ENCODE data around the gene PSG7. TPM values are rescaled to one million over a fixed set of nuclear protein-coding genes. Genes with fewer than 3 reads are reported as not detected.
"Not testable (repeated sequence)": the region's sequence is repeated elsewhere in the genome, so short reads cannot be mapped to it uniquely, and the experiment has no call there.

Gene PSG7
- polyA plus RNA-seq, 1 donor from 2014 or later: not detected

DNA sequence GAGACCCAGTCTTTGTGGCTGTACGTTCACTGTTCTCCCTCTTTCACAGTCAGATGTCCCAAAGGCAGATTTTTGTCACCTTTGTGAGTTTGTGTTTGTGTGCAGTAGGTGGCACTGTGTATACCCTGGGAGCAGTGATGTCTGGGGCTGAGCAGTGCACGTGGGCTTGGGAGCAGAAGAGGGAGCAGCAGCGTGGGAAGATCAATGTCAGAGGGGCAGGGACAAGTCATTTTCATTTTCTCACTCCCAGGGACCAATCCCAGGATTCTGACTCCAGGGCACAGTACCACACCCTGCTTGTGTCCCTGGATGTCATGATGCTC is 17.3 kb downstream of the PSG7 start:
- H2AFZ ChIP-seq (ENCODE audit: low read depth, low read length): no peak overlapping the region
- H3K79me2 ChIP-seq (replicated peaks; ENCODE audit: insufficient read depth, low read length): no peaks in the 10 kb centered on the region
- TF ChIP-seq EZH2 (IDR thresholded peaks at IDR 0.05; ENCODE audit: borderline replicate concordance, insufficient read depth, low read length, poor library complexity, severe bottlenecking): no peak
- no peak for TF ChIP-seq TAF1 (IDR thresholded peaks at IDR 0.05; ENCODE audit: low read depth)
- no peak for TF ChIP-seq MXI1 (conservative IDR thresholded peaks at IDR 0.05; ENCODE audit: poor library complexity, severe bottlenecking)
- TF ChIP-seq EP300 (conservative IDR thresholded peaks at IDR 0.05; ENCODE audit: poor library complexity, severe bottlenecking): no peak
- TF ChIP-seq POLR2AphosphoS5 (IDR thresholded peaks at IDR 0.05): no peak
- TF ChIP-seq RAD21 (conservative IDR thresholded peaks at IDR 0.05): no peak
- no peak for TF ChIP-seq SMC3 (conservative IDR thresholded peaks at IDR 0.05; ENCODE audit: poor library complexity)
- TF ChIP-seq, protein P1, sequence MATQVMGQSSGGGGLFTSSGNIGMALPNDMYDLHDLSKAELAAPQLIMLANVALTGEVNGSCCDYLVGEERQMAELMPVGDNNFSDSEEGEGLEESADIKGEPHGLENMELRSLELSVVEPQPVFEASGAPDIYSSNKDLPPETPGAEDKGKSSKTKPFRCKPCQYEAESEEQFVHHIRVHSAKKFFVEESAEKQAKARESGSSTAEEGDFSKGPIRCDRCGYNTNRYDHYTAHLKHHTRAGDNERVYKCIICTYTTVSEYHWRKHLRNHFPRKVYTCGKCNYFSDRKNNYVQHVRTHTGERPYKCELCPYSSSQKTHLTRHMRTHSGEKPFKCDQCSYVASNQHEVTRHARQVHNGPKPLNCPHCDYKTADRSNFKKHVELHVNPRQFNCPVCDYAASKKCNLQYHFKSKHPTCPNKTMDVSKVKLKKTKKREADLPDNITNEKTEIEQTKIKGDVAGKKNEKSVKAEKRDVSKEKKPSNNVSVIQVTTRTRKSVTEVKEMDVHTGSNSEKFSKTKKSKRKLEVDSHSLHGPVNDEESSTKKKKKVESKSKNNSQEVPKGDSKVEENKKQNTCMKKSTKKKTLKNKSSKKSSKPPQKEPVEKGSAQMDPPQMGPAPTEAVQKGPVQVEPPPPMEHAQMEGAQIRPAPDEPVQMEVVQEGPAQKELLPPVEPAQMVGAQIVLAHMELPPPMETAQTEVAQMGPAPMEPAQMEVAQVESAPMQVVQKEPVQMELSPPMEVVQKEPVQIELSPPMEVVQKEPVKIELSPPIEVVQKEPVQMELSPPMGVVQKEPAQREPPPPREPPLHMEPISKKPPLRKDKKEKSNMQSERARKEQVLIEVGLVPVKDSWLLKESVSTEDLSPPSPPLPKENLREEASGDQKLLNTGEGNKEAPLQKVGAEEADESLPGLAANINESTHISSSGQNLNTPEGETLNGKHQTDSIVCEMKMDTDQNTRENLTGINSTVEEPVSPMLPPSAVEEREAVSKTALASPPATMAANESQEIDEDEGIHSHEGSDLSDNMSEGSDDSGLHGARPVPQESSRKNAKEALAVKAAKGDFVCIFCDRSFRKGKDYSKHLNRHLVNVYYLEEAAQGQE (IDR thresholded peaks at IDR 0.05; ENCODE audit: borderline replicate concordance): no peak
- TF ChIP-seq, protein P2, sequence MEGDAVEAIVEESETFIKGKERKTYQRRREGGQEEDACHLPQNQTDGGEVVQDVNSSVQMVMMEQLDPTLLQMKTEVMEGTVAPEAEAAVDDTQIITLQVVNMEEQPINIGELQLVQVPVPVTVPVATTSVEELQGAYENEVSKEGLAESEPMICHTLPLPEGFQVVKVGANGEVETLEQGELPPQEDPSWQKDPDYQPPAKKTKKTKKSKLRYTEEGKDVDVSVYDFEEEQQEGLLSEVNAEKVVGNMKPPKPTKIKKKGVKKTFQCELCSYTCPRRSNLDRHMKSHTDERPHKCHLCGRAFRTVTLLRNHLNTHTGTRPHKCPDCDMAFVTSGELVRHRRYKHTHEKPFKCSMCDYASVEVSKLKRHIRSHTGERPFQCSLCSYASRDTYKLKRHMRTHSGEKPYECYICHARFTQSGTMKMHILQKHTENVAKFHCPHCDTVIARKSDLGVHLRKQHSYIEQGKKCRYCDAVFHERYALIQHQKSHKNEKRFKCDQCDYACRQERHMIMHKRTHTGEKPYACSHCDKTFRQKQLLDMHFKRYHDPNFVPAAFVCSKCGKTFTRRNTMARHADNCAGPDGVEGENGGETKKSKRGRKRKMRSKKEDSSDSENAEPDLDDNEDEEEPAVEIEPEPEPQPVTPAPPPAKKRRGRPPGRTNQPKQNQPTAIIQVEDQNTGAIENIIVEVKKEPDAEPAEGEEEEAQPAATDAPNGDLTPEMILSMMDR (IDR thresholded peaks at IDR 0.05; ENCODE audit: poor library complexity, severe bottlenecking): no peak
- H3K27me3 ChIP-seq (ENCODE audit: insufficient read depth, low read depth, low read length): no peaks in the 10 kb centered on the region
- H3K9me2 ChIP-seq (ENCODE audit: insufficient read depth, low read length): no peaks in the 10 kb centered on the region
- no peak overlapping the region for H3K9ac ChIP-seq (ENCODE audit: low read length)
- H3K9me3 ChIP-seq (ENCODE audit: low read length): no peaks in the 10 kb centered on the region
- H3K4me2 ChIP-seq (ENCODE audit: low read length): no peak overlapping the region
- H3K4me3 ChIP-seq (ENCODE audit: low read length): no peak overlapping the region
- no peaks in the 10 kb centered on the region for H3K36me3 ChIP-seq (ENCODE audit: insufficient read depth, low read length)
- no peak overlapping the region for H3K27ac ChIP-seq (ENCODE audit: low read length)
- H4K20me1 ChIP-seq (ENCODE audit: insufficient read depth): no peaks in the 10 kb centered on the region
- no peaks in the 10 kb centered on the region for H3F3A ChIP-seq (ENCODE audit: insufficient read depth, low read length, poor library complexity, severe bottlenecking)

DNA sequence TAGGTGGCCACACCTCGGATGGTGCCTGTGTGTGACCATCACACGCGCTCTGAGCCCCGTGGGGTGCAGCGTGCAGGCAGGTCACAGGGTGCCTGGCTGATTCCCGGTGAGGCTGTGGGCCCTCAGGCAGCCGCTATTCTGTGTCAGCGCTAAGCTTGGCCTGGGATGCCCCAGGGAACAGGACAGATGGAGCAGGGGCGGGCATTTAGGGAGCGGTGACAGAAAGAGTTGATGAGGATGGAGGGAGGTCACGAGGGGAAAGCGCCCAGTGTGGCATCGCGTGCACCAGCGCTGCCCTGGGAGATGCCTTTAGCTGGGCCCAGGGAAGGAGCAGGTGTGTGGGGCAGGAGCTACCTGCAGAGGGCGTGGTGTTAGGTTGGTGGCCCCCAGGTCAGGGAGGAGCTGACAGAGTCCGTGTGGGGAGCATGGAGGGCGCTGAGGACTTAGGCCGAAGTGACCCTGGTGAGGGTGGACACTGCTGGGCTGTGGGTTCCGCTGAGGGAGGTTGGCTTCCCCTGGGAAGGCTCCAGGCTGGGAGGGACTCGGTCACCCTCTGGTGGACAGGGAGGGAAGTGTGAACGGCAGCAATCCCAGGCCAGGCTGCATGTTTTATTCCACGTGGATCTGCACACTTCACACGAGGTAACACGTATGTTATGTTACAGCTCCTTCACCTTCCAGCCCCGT is 17.8 kb downstream of the PSG7 start:
- H3K9ac ChIP-seq (ENCODE audit: low read length); H3F3A ChIP-seq (ENCODE audit: insufficient read depth, low read length, poor library complexity, severe bottlenecking); H3K4me2 ChIP-seq (ENCODE audit: low read length); H3K27me3 ChIP-seq (ENCODE audit: insufficient read depth, low read depth, low read length); H3K36me3 ChIP-seq (ENCODE audit: insufficient read depth, low read length); H4K20me1 ChIP-seq (ENCODE audit: insufficient read depth); H2AFZ ChIP-seq (ENCODE audit: low read depth, low read length); H3K9me3 ChIP-seq (ENCODE audit: low read length); H3K27ac ChIP-seq (ENCODE audit: low read length); H3K79me2 ChIP-seq (replicated peaks; ENCODE audit: insufficient read depth, low read length); H3K9me2 ChIP-seq (ENCODE audit: insufficient read depth, low read length); H3K4me3 ChIP-seq (ENCODE audit: low read length): not testable (repeated sequence)

DNA sequence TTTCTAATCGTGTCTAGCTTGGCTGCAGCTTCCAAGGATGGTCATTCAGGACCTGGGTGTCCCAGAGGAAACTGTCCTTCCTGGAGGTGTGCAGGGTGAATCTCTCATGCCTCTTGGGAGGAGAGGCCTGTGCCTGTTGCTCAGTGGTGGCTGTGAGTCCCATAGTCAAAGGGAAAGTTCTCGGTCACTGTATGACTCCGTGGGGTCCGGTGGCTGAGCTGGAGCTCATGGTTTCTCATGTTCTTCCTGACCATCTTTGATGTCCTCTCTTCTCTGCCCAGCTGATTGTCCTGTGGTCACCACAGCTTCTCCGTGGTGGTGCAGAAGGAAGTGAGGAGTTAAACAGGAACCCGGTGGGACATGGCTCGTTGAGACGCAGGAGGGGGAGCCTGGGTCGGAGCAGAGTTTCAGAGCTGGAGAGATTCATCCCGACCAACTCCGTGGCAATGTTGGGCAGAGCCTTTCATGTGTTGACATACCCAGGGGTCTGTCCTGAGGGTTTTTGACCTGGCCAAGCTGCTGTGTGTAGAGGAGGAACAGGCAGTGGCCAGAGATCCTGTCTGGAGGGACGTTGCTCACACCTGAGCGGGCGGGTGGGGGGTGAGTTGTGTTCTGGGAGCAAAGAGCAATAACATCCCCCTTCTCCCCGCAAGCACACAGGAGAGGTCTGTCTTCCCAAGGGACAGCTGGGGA is 18.5 kb downstream of the PSG7 start:
- not testable (repeated sequence) for H3K9me3 ChIP-seq (ENCODE audit: low read length); H2AFZ ChIP-seq (ENCODE audit: low read depth, low read length); H3F3A ChIP-seq (ENCODE audit: insufficient read depth, low read length, poor library complexity, severe bottlenecking); H3K27me3 ChIP-seq (ENCODE audit: insufficient read depth, low read depth, low read length); H3K27ac ChIP-seq (ENCODE audit: low read length); H3K36me3 ChIP-seq (ENCODE audit: insufficient read depth, low read length); H3K9me2 ChIP-seq (ENCODE audit: insufficient read depth, low read length); H4K20me1 ChIP-seq (ENCODE audit: insufficient read depth); H3K9ac ChIP-seq (ENCODE audit: low read length); H3K4me2 ChIP-seq (ENCODE audit: low read length); H3K4me3 ChIP-seq (ENCODE audit: low read length); H3K79me2 ChIP-seq (replicated peaks; ENCODE audit: insufficient read depth, low read length)

DNA sequence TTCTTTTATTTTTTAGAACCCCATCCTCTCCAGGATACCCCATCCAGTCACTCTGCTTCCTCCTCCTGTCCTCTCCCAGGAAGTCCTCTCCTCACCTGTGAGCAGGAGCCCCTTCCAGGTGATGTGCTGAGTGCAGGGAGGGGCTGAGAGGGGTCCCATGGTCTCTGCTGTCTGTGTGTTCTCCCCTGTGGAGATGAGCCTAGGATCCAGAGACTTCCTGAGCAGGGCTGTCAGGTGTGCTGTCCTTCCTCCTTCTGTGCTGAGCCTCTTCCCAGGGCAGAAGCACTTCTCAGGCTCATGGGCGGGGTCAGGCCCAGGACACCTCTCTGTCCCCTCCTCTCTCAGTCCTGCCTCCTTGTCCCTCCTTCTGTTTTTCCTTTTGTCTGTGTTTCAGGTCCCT is 19.4 kb downstream of the PSG7 start, which contains the start of gene PSG6:
Gene PSG6, minus strand, starts transcription at position 261 of the 400 bp plus-strand sequence. Its CDS starts 102 bp downstream, at position 159.
- H3K27me3 ChIP-seq (ENCODE audit: insufficient read depth, low read depth, low read length); H3K4me3 ChIP-seq (ENCODE audit: low read length); H4K20me1 ChIP-seq (ENCODE audit: insufficient read depth); H3K4me2 ChIP-seq (ENCODE audit: low read length); H3K36me3 ChIP-seq (ENCODE audit: insufficient read depth, low read length); H3K9me3 ChIP-seq (ENCODE audit: low read length); H3K9me2 ChIP-seq (ENCODE audit: insufficient read depth, low read length); H2AFZ ChIP-seq (ENCODE audit: low read depth, low read length); H3K79me2 ChIP-seq (replicated peaks; ENCODE audit: insufficient read depth, low read length); H3K27ac ChIP-seq (ENCODE audit: low read length); H3F3A ChIP-seq (ENCODE audit: insufficient read depth, low read length, poor library complexity, severe bottlenecking); H3K9ac ChIP-seq (ENCODE audit: low read length): not testable (repeated sequence)

DNA sequence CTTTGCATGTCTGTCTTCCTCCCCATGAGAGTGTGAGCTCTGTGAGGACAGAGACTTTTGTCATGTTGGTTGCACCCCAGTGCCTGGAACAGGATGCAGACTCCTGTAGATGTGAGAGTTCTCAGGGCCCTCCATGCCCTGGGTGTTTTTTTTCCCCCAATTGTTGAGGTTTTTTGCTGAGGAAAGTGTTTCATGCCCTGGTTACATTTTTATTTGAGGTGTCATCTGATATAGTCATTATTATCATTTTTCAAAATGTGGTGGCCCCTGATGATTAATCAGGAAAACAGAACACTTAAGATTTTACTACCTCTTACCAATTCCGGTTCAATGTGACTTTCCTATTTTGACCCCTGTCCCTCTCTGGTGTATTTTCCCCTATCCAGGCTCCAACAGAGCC is 20.1 kb downstream of the PSG7 start:
- H3K79me2 ChIP-seq (replicated peaks; ENCODE audit: insufficient read depth, low read length); H3K27ac ChIP-seq (ENCODE audit: low read length); H3K9me3 ChIP-seq (ENCODE audit: low read length); H3K4me3 ChIP-seq (ENCODE audit: low read length); H2AFZ ChIP-seq (ENCODE audit: low read depth, low read length); H3K27me3 ChIP-seq (ENCODE audit: insufficient read depth, low read depth, low read length); H4K20me1 ChIP-seq (ENCODE audit: insufficient read depth); H3K9ac ChIP-seq (ENCODE audit: low read length); H3K9me2 ChIP-seq (ENCODE audit: insufficient read depth, low read length); H3K4me2 ChIP-seq (ENCODE audit: low read length); H3K36me3 ChIP-seq (ENCODE audit: insufficient read depth, low read length); H3F3A ChIP-seq (ENCODE audit: insufficient read depth, low read length, poor library complexity, severe bottlenecking): not testable (repeated sequence)

All from neural cell (in vitro differentiated cells).